Left ventricle myocardium inferior (tissue), 1 donor: ENCODE data around the gene IREB2. TPM values are rescaled to one million over a fixed set of nuclear protein-coding genes. Genes with fewer than 3 reads are reported as not detected.

Source experiments
- DNase-seq: peaks from one replicate; pipeline ENCODE4 v3.0.0-alpha.2; 2020
- H3K27ac ChIP-seq: fragments of 200-600 bp; replicated peaks from 2 replicates; pipeline ENCODE4 v1.8.0; 2021
- H3K27me3 ChIP-seq: fragments of 200-600 bp; 2 replicates; pipeline ENCODE4 v1.8.0; 2021; ENCODE audit warnings: low read depth
- H3K36me3 ChIP-seq: fragments of 200-600 bp; 2 replicates; pipeline ENCODE4 v1.8.0; 2021
- H3K4me1 ChIP-seq: fragments of 200-600 bp; 2 replicates; pipeline ENCODE4 v1.8.0; 2021
- H3K4me3 ChIP-seq: fragments of 200-600 bp; 2 replicates; pipeline ENCODE4 v1.8.0; 2021; ENCODE audit warnings: mild to moderate bottlenecking, moderate library complexity
- H3K9me3 ChIP-seq: fragments of 200-600 bp; replicated peaks from 2 replicates; pipeline ENCODE4 v1.8.0; 2021
- intact Hi-C: fragments of 100-400 bp; cut with micrococcal nuclease; formaldehyde crosslinking; loops from one replicate; pipeline ENCODE4 v1.11.0; 2022
- total RNA-seq: library from RNA; stranded (reverse); fragmentation: NEBNext Ultra II Directional; extraction: Animal tissue kit (Norgen Biotek cat#: 25700); gene quantifications from one replicate; pipeline ENCODE4 v1.2.1, GENCODE V29; 2021
- TF ChIP-seq, protein P1 (sequence below): fragments of 200-600 bp; IDR thresholded peaks from 2 replicates; pipeline ENCODE4 v1.8.0; 2021; ENCODE audit warnings: antibody characterized with exemption, mild to moderate bottlenecking, borderline replicate concordance
- donor health status: DM: no; HTN: yes; CAD: no; lungs with severe emphysema.

IREB2 gene
- total RNA-seq, 1 donor from 2014 or later, result 23.6 TPM

DNA sequence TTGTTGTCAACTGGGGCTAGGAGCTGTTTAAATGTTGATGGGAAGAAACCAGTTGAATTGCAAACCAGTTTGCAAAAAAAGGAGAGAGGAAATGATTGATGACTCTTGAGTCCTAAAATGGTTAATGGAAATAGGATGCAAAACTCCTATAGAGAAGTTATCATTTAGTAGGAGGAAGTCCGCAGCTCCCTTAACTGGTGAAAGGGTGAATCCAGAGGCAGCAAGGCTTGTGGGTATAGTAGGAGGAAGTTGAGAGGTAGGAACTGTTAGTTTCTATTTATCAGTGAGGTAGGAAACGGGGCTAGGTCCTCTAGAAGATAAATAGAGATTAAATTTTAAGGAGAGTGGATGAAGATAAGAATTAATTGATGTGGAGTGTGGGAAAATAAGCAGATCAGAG lies 15.4 kb downstream of the IREB2 start:
- Histone ChIP-seq H3K4me1 (peaks cover 80% of the 10 kb centered on the region), H3K36me3 (no peaks in the 10 kb centered on the region), H3K27me3 (no peaks in the 10 kb centered on the region), H3K27ac (no peak overlapping the region), H3K4me3 (no peak overlapping the region), H3K9me3 (no peaks in the 10 kb centered on the region)
- intact Hi-C loops, result no loop called here
- TF ChIP-seq, protein P1, sequence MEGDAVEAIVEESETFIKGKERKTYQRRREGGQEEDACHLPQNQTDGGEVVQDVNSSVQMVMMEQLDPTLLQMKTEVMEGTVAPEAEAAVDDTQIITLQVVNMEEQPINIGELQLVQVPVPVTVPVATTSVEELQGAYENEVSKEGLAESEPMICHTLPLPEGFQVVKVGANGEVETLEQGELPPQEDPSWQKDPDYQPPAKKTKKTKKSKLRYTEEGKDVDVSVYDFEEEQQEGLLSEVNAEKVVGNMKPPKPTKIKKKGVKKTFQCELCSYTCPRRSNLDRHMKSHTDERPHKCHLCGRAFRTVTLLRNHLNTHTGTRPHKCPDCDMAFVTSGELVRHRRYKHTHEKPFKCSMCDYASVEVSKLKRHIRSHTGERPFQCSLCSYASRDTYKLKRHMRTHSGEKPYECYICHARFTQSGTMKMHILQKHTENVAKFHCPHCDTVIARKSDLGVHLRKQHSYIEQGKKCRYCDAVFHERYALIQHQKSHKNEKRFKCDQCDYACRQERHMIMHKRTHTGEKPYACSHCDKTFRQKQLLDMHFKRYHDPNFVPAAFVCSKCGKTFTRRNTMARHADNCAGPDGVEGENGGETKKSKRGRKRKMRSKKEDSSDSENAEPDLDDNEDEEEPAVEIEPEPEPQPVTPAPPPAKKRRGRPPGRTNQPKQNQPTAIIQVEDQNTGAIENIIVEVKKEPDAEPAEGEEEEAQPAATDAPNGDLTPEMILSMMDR, result no peak
- DNase-seq, result no peak

DNA sequence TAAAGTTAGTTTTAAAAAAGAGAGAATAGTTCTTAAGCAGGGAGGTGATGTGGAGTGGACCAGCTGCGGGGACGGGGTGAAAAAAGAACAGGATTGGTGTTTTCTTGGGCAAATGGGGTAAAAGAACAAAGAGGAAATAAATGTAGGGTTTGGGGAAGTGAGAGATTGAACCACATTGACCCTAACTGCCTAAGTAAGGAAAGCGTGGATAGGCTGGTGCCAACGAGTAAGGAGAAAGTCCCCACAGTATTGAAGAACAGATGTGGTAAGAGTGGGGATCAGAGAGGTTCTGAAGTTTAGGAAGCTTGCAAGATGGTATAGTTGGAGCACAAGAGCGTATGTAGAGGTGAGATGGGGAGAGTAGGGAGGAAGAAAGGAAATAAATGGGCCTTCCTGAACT lies 17.0 kb downstream of the IREB2 start:
- no peak for DNase-seq
- H3K4me1 ChIP-seq, result peaks cover 69% of the 10 kb centered on the region
- no peaks in the 10 kb centered on the region for H3K36me3 ChIP-seq
- H3K9me3 ChIP-seq, result no peaks in the 10 kb centered on the region
- peak overlapping the region; percentile 82 for H3K27ac ChIP-seq
- TF ChIP-seq, protein P1, result no peak
- H3K27me3 ChIP-seq, result no peaks in the 10 kb centered on the region
- intact Hi-C loops, result no loop called here
- H3K4me3 ChIP-seq, result no peak overlapping the region

DNA sequence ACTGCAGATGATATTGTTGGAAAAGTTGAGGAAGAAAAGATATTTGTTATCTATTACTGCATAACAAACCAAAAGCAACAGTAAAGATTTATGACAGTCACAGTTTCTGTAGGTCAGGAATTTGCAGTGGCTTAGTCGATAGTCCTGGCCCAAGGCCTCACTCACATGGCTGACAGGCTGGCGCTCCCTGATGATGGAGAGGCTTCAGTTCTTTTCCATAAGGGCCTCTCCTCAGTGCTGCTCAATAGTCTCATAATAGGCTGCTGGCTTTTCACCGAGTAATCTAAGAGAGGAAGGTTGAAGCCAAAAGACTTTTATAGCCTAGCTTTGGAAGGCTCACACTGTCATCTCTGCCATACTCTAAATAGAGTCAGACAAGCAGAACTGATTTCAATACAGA lies 17.7 kb downstream of the IREB2 start:
- intact Hi-C loops, result no loop called here
- no peak for DNase-seq
- TF ChIP-seq, protein P1, result no peak
- Histone ChIP-seq H3K4me3 (peak overlapping the region; percentile 18), H3K4me1 (peaks cover 68% of the 10 kb centered on the region), H3K27me3 (no peaks in the 10 kb centered on the region), H3K36me3 (no peaks in the 10 kb centered on the region), H3K9me3 (no peaks in the 10 kb centered on the region), H3K27ac (peak overlapping the region; percentile 82)

DNA sequence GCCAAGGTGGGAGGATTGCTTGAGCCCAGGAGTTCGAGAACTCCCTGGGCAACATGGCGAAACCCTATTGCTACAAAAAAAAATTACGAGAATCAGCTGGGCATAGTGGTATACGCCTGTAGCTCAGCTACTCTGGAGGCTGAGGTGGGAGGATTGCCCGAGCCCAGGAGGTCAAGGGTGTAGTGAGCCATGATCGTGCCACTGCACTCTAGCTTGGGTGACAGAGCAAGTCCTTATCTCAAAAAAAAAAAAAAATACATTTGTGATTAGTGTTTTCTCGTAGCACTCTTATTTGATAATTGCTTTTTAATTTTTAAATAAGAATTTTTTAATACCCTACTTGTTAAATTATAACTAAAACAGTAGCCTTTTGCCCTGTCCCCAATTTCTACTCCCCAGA lies 18.4 kb downstream of the IREB2 start:
- Histone ChIP-seq H3K27me3 (no peaks in the 10 kb centered on the region), H3K4me3 (no peak overlapping the region), H3K4me1 (peaks cover 75% of the 10 kb centered on the region), H3K36me3 (no peaks in the 10 kb centered on the region), H3K27ac (peak overlapping the region; percentile 82), H3K9me3 (no peaks in the 10 kb centered on the region)
- DNase-seq, result no peak
- TF ChIP-seq, protein P1, result no peak
- intact Hi-C loops, result no loop called here

DNA sequence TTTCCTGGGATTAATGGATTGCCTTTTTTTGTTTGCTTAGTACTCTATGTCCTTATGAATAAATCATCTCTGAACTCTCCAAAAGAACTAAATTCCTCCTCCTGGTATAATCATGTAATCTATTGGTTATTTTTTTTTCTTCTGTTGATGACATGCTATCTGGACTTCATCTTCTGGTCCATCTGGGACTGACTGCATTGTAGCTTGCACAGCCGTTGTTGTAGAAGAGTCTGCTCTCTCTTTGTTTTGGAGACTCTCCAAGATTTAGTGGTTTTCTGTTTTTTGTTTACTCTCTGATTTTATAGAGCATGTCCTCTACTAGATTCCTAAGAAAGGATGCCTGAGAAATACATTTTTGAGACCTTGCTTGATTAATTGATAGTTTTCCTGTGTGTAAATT lies 19.1 kb downstream of the IREB2 start:
- Histone ChIP-seq H3K27me3 (no peaks in the 10 kb centered on the region), H3K36me3 (no peaks in the 10 kb centered on the region), H3K4me3 (no peak overlapping the region), H3K4me1 (peaks cover 82% of the 10 kb centered on the region), H3K27ac (peak overlapping the region; percentile 82), H3K9me3 (no peaks in the 10 kb centered on the region)
- intact Hi-C loops, result no loop called here
- DNase-seq, result no peak
- TF ChIP-seq, protein P1, result no peak

DNA sequence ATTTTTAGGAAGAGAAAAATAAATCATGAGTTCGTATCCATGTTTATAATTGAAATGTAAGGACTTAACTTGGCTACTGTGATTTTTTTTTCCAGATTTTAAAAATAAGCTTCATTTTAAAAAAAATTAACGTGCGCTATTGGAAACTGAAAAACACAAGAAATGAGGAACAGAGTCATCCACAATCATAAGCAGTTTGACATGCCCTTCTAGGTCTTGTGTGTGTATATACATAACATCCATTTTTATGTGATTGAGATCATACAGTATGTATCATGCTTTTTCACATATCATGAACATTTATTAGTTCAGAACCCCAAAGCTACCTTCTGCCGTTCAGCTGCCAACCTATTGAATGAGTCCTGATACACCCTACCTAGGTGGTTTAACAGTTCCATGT lies 22.7 kb downstream of the IREB2 start:
- peaks cover 68% of the 10 kb centered on the region for H3K4me1 ChIP-seq
- TF ChIP-seq, protein P1, result no peak
- H3K27ac ChIP-seq, result peak overlapping the region; percentile 31
- no peaks in the 10 kb centered on the region for H3K27me3 ChIP-seq
- no peak overlapping the region for H3K4me3 ChIP-seq
- peaks cover 28% of the 10 kb centered on the region for H3K36me3 ChIP-seq
- DNase-seq, result no peak
- H3K9me3 ChIP-seq, result no peaks in the 10 kb centered on the region
- intact Hi-C loops, result no loop called here
